Caki2 (cell line): ENCODE data around the gene ARHGAP29. TPM values are rescaled to one million over a fixed set of nuclear protein-coding genes. Genes with fewer than 3 reads are reported as not detected.

Experiments used
- total RNA-seq: library from RNA; depleted of rRNA; stranded (reverse); fragments of >200 nt; shearing (Covaris generic); gene quantifications from 2 replicates; pipeline ENCODE4 v1.2.3, GENCODE V29; 2014; ENCODE audit warnings: low replicate concordance; rRNA removed

The ARHGAP29 gene
- total RNA-seq, 1 experiment from 2014 or later, result 31.9 TPM

Other genes with a start within 250 kb of the ARHGAP29 start
- not detected in 2 replicates for gene ABCA4, start 116.4 kb downstream of the ARHGAP29 start, total RNA-seq
- gene ABCD3, start 180.8 kb upstream of the ARHGAP29 start, total RNA-seq, result 7.1 and 17.1 TPM in 2 replicates